Left renal cortex interstitium (tissue), 4 donors: Measurements from ENCODE around the gene RTP3. TPM values are rescaled to one million over a fixed set of nuclear protein-coding genes. Genes with fewer than 3 reads are reported as not detected.
"Not testable (repeated sequence)": the region's sequence is repeated elsewhere in the genome, so short reads cannot be mapped to it uniquely, and the experiment has no call there.

Source experiments
- DNase-seq, 4 donors: peaks; one replicate each; pipeline ENCODE4 v3.0.0-alpha.2; 2013; ENCODE audit warnings: low read depth in 4 of 4, low spot score in 2 of 4, missing footprints in 1 of 4
- polyA plus RNA-seq, 4 donors: library from polyadenylated mRNA; unstranded; fragments of 120-200 nt; gene quantifications; one replicate each; pipeline ENCODE4 v1.2.1, GENCODE V29; 2013; ENCODE audit not compliant: insufficient read length in 4 of 4

Gene RTP3
- polyA plus RNA-seq, 4 donors, result not detected

- DNase-seq, result no peak
Observed at GRCh38 chr3:46489875-46490274, 7.9 kb upstream of the RTP3 start.

DNA sequence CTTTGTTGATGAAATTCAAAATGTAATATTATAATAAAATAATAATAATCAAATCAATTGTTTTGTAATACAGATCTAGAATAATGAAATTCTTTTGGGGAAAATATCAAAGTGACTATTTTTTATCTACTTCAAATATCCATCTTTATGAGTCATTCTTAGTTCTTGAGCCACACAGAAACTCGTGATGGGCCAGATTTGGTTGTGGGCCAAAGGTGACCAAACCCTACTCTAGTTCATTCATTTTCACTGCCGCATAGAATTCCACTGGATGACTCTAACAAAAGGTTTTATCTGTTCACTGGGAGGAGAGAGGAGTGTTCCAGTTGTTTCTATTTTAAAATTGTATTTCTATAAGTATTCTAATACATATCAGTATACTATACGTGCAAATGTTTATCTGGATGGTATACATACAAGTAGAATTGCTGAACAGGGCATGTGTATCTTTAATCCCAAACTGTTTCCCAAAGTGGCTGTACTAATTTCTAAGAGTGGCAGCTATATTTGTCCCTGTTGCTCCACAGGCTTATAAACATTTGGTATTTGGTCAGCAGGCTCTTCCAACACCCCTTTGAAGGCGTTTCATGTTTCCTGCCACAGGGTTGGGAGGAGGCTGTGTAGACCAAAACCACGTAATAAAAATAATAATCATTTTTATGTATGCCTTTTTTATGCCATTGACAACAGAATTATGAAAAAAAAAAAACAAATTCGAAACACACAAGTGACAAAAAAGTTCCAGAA, 7.3 kb upstream of the RTP3 start:
- DNase-seq, result no peak

DNA sequence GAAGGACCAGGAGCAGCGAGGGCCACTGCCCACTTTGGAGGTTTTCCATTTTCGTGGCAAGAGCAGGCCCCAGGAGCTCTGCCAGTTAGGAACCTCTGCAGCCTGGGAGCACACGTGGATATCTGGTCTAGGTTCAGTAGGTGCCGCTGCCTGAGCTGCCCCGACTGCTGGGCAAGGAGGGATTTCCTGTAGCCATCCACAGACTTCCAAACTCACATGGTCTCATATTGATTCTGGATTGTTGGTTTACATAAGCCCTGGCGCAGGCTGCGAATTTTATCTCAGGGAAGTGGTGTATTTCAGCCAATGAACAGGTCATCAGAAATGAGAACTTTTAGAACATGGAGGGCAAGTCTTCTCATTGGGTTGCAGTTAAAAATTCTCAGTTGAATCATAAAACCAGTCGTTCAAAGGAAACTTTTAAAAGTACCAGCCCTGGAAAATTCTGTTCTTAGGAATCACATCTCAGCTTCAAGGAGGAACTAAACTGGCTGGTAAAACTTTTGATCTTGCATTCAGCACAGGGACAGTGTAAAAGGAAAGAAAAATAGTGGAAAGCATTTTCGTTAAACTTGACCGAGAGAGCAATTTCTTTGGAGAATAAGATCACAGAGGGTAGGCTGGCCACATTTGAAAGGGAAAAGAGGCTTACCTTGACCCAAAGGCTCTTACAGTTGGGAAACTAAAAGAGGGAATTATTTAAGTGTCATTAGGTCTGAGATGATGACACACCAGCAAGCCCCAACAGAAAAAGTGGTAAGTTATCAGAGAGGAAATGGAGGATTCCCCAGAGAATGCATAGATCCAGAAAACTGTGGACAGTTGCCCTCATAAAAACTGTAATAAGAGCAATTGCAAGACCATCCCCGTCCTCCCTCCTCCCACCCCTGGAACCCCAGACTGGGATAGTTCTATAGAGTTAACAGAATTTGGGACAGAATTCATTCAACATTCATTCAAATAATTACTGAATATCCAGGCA, 6.4 kb upstream of the RTP3 start:
- no peak for DNase-seq

- no peak for DNase-seq
Observed at GRCh38 chr3:46492890-46493547, 4.8 kb upstream of the RTP3 start.

DNA sequence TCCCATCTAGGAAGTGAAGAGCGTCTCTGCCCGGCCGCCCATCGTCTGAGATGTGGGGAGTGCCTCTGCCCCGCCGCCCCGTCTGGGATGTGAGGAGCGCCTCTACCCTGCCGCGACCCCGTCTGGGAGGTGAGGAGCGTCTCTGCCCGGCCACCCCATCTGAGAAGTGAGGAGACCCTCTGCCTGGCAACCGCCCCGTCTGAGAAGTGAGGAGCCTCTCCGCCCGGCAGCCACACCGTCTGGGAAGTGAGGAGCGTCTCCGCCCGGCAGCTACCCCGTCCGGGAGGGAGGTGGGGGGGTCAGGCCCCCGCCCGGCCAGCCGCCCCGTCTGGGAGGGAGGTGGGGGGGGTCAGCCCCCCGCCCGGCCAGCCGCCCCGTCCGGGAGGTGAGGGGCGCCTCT, 3.3 kb upstream of the RTP3 start:
- DNase-seq, result not testable (repeated sequence)

DNA sequence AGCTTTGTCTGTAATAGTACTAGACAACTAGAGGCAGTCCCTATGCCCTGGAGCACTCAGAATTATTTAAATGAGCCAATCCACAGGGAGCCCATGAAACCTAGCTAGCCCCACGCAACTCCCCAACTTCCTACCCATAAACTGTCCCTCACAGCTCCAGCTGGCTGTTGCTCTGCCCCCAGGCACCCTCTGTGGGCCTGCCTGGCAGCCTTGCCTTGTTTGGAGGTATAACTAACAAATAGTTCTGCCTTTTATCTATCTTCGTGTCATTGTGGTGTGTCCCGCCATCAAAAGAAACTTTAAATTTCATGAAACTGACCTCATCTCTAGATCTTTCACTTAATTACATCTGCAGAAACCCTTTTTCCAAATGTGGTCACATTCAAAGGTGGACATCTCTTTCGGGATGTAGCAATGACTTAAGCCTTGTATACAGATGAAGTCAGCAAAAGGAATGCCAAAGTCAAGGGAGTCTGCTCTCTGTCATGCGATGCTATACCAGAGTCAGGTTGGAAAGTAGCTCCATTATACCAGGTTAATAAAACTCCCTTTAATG, 1.8 kb upstream of the RTP3 start:
- no peak for DNase-seq

GRCh38 chr3:46496746-46497555, 825 bp upstream of the RTP3 start:
- DNase-seq, result no peak

DNA sequence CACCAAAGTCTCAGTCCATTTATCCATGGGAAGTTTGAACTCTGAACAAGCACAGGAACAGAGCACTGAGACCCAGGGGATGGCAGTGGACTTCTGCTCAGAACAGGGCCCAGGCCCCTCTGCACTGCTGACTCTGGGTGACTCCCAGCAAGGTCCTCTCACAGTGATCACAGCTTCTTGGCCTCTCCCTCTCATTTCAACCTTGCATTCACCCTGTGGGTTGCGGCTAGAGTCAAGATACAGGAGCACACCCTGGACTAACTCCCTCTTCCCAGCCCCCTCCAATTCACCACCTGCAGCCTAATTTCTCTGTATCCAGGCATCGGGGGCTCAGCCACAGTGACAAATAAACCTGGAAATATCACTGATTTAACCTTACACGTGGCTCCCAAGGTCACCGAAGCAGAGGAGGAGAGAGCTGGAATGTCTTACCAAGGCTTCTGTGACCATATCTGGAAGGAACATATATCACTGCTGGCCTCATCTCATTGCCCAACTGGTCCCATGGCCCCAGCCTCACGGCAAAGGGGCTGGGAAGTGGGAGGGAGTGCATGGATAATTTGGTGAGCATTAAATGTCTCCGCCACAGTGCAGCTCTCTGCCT, 1.2 kb downstream of the RTP3 start:
- no peak for DNase-seq

DNA sequence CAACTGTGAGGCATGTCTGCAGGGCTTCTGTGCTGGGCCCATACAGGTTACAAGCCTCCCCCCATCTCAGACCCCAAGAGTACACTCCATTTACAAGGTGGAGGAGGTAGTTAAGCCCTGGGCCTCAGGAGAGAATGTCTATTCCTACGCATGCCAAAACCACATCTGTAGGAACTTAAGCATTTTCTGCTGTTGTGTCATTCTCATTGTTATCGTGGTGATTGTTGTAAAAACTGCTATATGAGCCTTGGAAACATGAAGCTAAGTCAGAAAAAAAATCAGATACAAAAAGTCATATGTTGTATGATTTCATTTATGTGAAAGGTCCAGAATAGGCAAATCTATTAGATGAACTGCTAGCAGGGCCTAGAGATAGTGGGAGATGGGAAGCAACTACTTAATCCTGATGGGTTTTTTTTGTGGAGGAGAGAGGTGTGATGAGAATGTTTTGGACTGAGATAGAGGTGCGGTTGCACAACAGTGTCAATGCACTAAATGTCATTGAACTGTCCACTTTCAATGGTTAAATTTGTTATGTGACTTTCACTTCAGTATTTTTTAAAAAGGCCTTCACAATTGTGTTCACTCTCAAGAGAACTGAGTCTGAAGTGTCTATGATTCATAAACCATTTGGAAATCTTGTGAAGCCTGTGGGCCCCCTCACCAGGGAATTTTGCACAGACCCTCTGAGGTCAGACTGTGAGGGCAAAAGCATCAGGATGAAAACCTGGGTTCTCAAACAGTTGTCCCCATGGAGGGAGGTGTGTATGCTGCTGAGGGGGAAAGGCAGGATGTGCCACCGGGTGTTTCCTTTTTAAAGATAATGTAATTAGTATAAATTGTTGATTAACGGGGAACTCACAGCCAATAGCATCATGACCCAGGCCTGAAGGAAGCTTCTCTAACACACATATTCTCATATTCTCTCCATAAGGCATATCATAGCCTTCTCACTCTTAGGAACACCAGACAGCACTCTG, 3.2 kb downstream of the RTP3 start:
- DNase-seq, result no peak

DNA sequence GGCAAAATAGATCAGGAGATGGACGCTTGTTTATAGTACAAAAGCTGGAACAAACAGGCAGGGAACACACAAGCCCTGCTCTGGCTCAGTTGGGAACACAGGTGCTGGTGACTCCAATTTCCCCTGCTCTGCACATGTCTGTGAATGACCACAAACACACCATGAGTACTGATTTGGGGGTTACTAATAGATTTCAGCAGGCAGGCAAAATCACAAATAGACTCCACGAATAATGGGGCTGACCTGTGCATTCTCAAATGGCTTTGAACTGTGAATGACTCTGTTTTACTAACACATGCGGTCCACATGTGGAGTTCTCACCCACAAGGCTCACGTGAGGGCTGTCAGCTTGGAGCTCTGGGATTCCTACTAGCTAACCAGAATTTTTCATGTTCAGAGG, 3.9 kb downstream of the RTP3 start:
- DNase-seq, result no peak

DNA sequence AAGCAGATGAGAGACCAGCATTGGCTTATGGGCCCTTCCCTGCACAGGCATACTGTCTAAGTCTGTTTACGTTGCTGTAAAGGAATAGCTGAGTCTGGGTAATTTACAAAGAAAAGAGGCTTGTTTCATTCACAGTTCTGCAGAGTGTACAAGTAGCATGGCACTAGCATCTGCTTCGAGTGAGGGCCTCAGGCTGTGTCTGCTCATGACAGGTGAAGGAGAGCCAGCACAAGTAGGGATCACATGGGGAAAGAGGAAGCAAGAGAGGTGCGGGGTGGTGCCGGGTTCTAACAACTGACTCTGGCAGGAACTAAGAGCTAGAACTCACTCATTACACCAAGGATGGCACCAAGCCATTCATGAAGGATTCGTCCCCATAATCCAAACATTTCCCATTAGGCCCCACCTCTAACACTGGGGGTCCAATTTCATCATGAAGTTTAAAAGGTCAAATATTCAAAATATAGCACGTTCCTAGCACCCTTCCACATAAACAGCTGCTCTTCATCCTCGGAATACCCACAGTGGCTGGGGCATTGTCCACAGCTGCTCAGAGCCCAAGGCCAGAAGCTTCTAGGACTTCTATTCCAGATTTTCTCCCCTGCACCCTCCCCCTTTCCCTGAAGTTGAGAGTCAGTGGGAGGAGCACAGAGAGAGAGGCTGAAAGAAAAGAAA, 5.6 kb downstream of the RTP3 start:
- DNase-seq, result no peak

DNA sequence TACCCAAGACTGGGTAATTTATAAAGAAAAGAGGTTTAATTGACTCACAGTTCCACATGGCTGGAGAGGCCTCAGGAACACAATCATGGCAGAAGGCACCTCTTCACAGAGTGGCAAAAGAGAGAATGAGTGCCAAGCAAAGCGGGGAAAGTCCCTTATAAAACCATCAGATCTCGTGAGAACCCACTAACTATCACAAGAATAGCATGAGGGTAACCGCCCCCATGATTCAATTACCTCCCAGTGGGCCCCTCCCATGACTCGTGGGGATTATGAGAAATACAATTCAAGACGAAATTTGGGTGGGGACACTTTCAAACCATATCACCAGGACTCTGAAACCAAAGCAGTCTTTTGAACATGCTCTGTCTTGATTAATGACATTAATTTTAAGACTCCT, 7.0 kb downstream of the RTP3 start:
- DNase-seq, result no peak

GRCh38 chr3:46505953-46506352, 8.2 kb downstream of the RTP3 start:
- DNase-seq, result no peak

GRCh38 chr3:46506526-46506925, 8.8 kb downstream of the RTP3 start:
- DNase-seq, result no peak

- DNase-seq, result no peak
Observed at GRCh38 chr3:46508850-46509591, 11.2 kb downstream of the RTP3 start.

GRCh38 chr3:46509661-46510187, 11.9 kb downstream of the RTP3 start:
- no peak for DNase-seq

DNA sequence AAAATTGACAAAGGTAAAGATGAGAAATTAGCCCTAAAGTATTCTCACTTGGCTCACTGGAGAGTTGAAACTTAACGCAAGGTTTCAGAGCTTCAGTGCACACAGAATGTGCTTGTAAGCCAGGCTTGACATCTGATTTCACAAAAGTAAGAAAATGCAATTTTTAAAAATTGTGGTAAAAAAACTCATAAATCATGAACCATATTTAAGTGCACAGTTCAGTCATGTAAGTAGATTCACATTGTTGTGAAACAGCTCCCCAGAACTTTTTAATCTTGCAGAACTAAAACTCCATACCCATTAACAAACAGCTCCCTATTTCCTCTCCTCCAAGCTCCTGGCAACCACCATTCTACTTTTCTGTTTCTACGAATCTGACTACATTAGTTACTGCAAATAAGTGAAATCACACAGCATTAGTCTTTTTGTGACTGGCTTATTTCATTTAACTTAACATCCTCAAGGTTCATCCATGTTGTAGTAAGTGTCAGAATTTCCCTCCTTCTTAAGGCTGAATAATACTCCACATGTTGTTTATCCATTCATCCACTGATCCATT, 14.5 kb downstream of the RTP3 start:
- no peak for DNase-seq
